ENCODE results near the gene GPNMB.

GRCh38 chr7:23246555-23246954, at the start of gene GPNMB:
- TF ChIP-seq CTCF (conservative IDR thresholded peaks at IDR 0.05) (no peak), ZFX (IDR thresholded peaks at IDR 0.05) (no peak)
